Astrocyte (in vitro differentiated cells and primary cell): Measurements from ENCODE around the gene CNOT4. TPM values are rescaled to one million over a fixed set of nuclear protein-coding genes. Genes with fewer than 3 reads are reported as not detected.

Experiments
- DNase-seq: peaks from one replicate; pipeline ENCODE4 v3.0.0-alpha.2; 2010; ENCODE audit warnings: low read depth
- FAIRE-seq: peaks from 2 replicates; lab custom pipeline; 2011; peaks lifted over from hg19 to GRCh38; lab: Jason Lieb, UNC
- H2AFZ ChIP-seq: 2 replicates; pipeline ENCODE4 v1.6.0; 2012; ENCODE audit warnings: low read depth, low read length, inconsistent platforms
- H3K27ac ChIP-seq: 2 replicates; pipeline ENCODE4 v1.5.1; 2011; ENCODE audit warnings: low read depth, low read length, inconsistent platforms
- H3K27me3 ChIP-seq: 2 replicates; pipeline ENCODE4 v1.6.0; 2011; ENCODE audit warnings: low read length, inconsistent platforms; ENCODE audit not compliant: insufficient read depth
- H3K36me3 ChIP-seq: 2 replicates; pipeline ENCODE4 v1.5.1; 2011; ENCODE audit warnings: low read length, inconsistent platforms; ENCODE audit not compliant: insufficient read depth
- H3K4me1 ChIP-seq: 2 replicates; pipeline ENCODE4 v1.5.1; 2011; ENCODE audit warnings: low read length, inconsistent platforms; ENCODE audit not compliant: insufficient read depth
- H3K4me2 ChIP-seq: 2 replicates; pipeline ENCODE4 v1.6.0; 2012; ENCODE audit warnings: low read length, inconsistent platforms
- H3K4me3 ChIP-seq: 2 replicates; pipeline ENCODE4 v1.5.1; 2011; ENCODE audit warnings: low read depth, mild to moderate bottlenecking, low read length, inconsistent platforms; ENCODE audit not compliant: insufficient read depth
- H3K79me2 ChIP-seq: 2 replicates; pipeline ENCODE4 v1.6.0; 2012; ENCODE audit warnings: mild to moderate bottlenecking, low read length, inconsistent platforms; ENCODE audit not compliant: insufficient read depth
- H3K9ac ChIP-seq: 2 replicates; pipeline ENCODE4 v1.6.0; 2012; ENCODE audit warnings: mild to moderate bottlenecking, low read length, inconsistent platforms
- H3K9me3 ChIP-seq: 2 replicates; pipeline ENCODE4 v1.5.1; 2012; ENCODE audit warnings: low read depth, mild to moderate bottlenecking, low read length, inconsistent platforms; ENCODE audit not compliant: insufficient read depth
- H4K20me1 ChIP-seq: 2 replicates; pipeline ENCODE4 v1.6.0; 2012; ENCODE audit warnings: low read length, inconsistent platforms; ENCODE audit not compliant: insufficient read depth
- H3K27ac Mint-ChIP-seq: one replicate; pipeline ENCODE4 v1.8.0; 2021; ENCODE audit warnings: mild to moderate bottlenecking, mixed read lengths; ENCODE audit not compliant: unreplicated experiment
- H3K27me3 Mint-ChIP-seq: one replicate; pipeline ENCODE4 v1.8.0; 2021; ENCODE audit warnings: low read depth, mixed read lengths; ENCODE audit not compliant: unreplicated experiment
- H3K36me3 Mint-ChIP-seq: one replicate; pipeline ENCODE4 v1.8.0; 2021; ENCODE audit warnings: low read depth, mixed read lengths; ENCODE audit not compliant: unreplicated experiment
- H3K4me1 Mint-ChIP-seq: one replicate; pipeline ENCODE4 v1.8.0; 2021; ENCODE audit warnings: low read depth, mixed read lengths; ENCODE audit not compliant: unreplicated experiment
- H3K4me3 Mint-ChIP-seq: one replicate; pipeline ENCODE4 v1.8.0; 2021; ENCODE audit warnings: mild to moderate bottlenecking, moderate library complexity, mixed read lengths; ENCODE audit not compliant: unreplicated experiment
- H3K9me3 Mint-ChIP-seq: one replicate; pipeline ENCODE4 v1.8.0; 2021; ENCODE audit warnings: mild to moderate bottlenecking, mixed read lengths; ENCODE audit not compliant: unreplicated experiment
- EZH2 ChIP-seq: IDR thresholded peaks from 2 replicates; pipeline ENCODE4 v1.6.1; 2012; ENCODE audit warnings: mild to moderate bottlenecking, low read length, inconsistent platforms; ENCODE audit not compliant: insufficient read depth
- total RNA-seq: library from RNA; stranded (reverse); gene quantifications from 2 replicates; pipeline ENCODE4 v1.2.1, GENCODE V29; 2021
- TF ChIP-seq, protein P1 (sequence below): IDR thresholded peaks from 2 replicates; pipeline ENCODE4 v1.5.1; 2011; ENCODE audit warnings: low read depth, mild to moderate bottlenecking, inconsistent platforms, low read length, moderate library complexity; ENCODE audit not compliant: insufficient read depth

The CNOT4 gene
- total RNA-seq, 1 donor from 2014 or later, result 24.9 TPM

DNA sequence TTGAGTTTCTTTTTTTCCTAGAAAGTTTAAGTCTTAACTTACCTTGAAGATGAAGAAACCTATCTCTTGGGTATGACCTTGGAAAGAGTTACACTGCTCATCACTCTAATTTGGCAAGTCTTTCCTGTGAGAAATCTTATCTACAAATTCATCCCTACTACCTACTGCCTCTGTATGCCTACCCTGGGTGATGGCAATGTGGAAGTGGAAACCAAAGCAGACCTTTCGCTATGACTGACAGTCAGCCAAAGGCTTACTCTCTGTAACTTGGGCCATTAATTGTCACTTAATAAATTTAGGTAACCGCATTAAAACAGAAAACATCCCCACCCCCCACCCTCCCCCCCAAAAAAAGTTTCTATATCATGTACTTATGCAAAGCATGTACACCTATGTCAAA, 103.9 kb downstream of the CNOT4 start:
- no peak for DNase-seq
- Histone ChIP-seq H3K4me2 (no peak overlapping the region), H3K27ac (no peak overlapping the region), H3K4me3 (no peak overlapping the region), H3K4me1 (no peaks in the 10 kb centered on the region), H3K79me2 (peaks cover 3% of the 10 kb centered on the region), H4K20me1 (no peaks in the 10 kb centered on the region), H3K36me3 (no peaks in the 10 kb centered on the region), H2AFZ (no peak overlapping the region), H3K9ac (no peak overlapping the region), H3K9me3 (no peaks in the 10 kb centered on the region), H3K27me3 (no peaks in the 10 kb centered on the region)
- H3K4me3 Mint-ChIP-seq, result no peak overlapping the region
- no peaks in the 10 kb centered on the region for H3K9me3 Mint-ChIP-seq
- TF ChIP-seq, protein P1, sequence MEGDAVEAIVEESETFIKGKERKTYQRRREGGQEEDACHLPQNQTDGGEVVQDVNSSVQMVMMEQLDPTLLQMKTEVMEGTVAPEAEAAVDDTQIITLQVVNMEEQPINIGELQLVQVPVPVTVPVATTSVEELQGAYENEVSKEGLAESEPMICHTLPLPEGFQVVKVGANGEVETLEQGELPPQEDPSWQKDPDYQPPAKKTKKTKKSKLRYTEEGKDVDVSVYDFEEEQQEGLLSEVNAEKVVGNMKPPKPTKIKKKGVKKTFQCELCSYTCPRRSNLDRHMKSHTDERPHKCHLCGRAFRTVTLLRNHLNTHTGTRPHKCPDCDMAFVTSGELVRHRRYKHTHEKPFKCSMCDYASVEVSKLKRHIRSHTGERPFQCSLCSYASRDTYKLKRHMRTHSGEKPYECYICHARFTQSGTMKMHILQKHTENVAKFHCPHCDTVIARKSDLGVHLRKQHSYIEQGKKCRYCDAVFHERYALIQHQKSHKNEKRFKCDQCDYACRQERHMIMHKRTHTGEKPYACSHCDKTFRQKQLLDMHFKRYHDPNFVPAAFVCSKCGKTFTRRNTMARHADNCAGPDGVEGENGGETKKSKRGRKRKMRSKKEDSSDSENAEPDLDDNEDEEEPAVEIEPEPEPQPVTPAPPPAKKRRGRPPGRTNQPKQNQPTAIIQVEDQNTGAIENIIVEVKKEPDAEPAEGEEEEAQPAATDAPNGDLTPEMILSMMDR, result no peak
- TF ChIP-seq EZH2, result no peak
- H3K4me1 Mint-ChIP-seq, result peaks cover 5% of the 10 kb centered on the region
- no peak for FAIRE-seq
- no peak overlapping the region for H3K27ac Mint-ChIP-seq
- H3K36me3 Mint-ChIP-seq, result peaks cover 3% of the 10 kb centered on the region
- no peaks in the 10 kb centered on the region for H3K27me3 Mint-ChIP-seq

DNA sequence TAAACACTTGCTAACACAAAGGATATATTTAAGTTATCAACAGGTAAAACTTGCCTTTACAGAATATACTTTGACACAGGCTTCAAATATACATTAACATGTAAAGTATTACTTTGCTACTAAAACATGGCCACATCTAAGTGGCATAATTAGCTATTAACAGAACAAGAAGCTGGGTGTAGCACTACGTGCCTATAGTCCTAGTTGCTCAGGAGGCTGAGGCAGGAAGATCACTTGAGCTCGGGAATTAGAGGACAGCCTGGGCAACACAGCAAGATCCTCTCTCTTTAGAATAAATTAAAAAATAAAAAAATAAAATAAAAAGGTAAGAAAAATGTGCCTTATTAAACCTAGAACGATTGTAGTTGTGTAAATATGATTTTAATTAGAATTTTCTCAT, 106.6 kb downstream of the CNOT4 start:
- no peak for DNase-seq
- peaks cover 3% of the 10 kb centered on the region for H3K36me3 Mint-ChIP-seq

GRCh38 chr7:135397689-135398088, 112.2 kb downstream of the CNOT4 start:
- FAIRE-seq, result no peak
- no peaks in the 10 kb centered on the region for H3K9me3 Mint-ChIP-seq

More for the DNA sequence above, 106.6 kb downstream of the CNOT4 start:
- Histone ChIP-seq H3K9ac (no peak overlapping the region), H3K4me3 (no peak overlapping the region), H3K27ac (no peak overlapping the region), H3K27me3 (no peaks in the 10 kb centered on the region), H3K36me3 (no peaks in the 10 kb centered on the region), H2AFZ (no peak overlapping the region), H3K79me2 (no peaks in the 10 kb centered on the region), H4K20me1 (no peaks in the 10 kb centered on the region), H3K9me3 (no peaks in the 10 kb centered on the region), H3K4me2 (no peak overlapping the region), H3K4me1 (no peaks in the 10 kb centered on the region)
- no peak overlapping the region for H3K27ac Mint-ChIP-seq
- TF ChIP-seq, protein P1, result no peak
- no peak for TF ChIP-seq EZH2
- FAIRE-seq, result no peak
- no peak overlapping the region for H3K4me3 Mint-ChIP-seq
- no peaks in the 10 kb centered on the region for H3K9me3 Mint-ChIP-seq
- H3K27me3 Mint-ChIP-seq, result no peaks in the 10 kb centered on the region
- peaks cover 5% of the 10 kb centered on the region for H3K4me1 Mint-ChIP-seq

More at GRCh38 chr7:135397689-135398088, 112.2 kb downstream of the CNOT4 start:
- H4K20me1 ChIP-seq, result no peaks in the 10 kb centered on the region
- H3K4me2 ChIP-seq, result no peak overlapping the region
- H3K27ac ChIP-seq, result no peak overlapping the region
- TF ChIP-seq, protein P1, result no peak
- no peak for TF ChIP-seq EZH2
- no peaks in the 10 kb centered on the region for H3K79me2 ChIP-seq
- no peak overlapping the region for H3K4me3 ChIP-seq
- H3K9me3 ChIP-seq, result no peaks in the 10 kb centered on the region
- H3K4me1 Mint-ChIP-seq, result no peaks in the 10 kb centered on the region
- H3K4me3 Mint-ChIP-seq, result no peak overlapping the region
- H3K36me3 ChIP-seq, result peaks cover 10% of the 10 kb centered on the region
- no peaks in the 10 kb centered on the region for H3K27me3 Mint-ChIP-seq
- H3K4me1 ChIP-seq, result no peaks in the 10 kb centered on the region
- H3K27me3 ChIP-seq, result no peaks in the 10 kb centered on the region
- DNase-seq, result no peak
- no peaks in the 10 kb centered on the region for H3K36me3 Mint-ChIP-seq
- no peak overlapping the region for H3K9ac ChIP-seq
- no peak overlapping the region for H3K27ac Mint-ChIP-seq
- H2AFZ ChIP-seq, result no peak overlapping the region
